Heart left ventricle (tissue), 16 donors: ENCODE data around the gene JUN. TPM values are rescaled to one million over a fixed set of nuclear protein-coding genes. Genes with fewer than 3 reads are reported as not detected.

Source experiments
- ATAC-seq, 4 donors: fragments of 200-7000 bp; cut with Tn5 transposase; one replicate each; pipeline ENCODE4 v1.9.1; 2020 to 2022; ENCODE audit warnings: moderate library complexity in 4 of 4, mild to moderate bottlenecking in 3 of 4, moderate number of reproducible peaks in 1 of 4
- DNase-seq, 5 donors: peaks; one replicate each; pipeline ENCODE4 v3.0.0-alpha.2; 2020
- H3K27ac ChIP-seq, 12 donors: fragments of 200-600 bp; sonication (generic) in 4 of 12; one replicate each; pipeline versions ENCODE4 v1.5.0 to v1.8.0; 2016 to 2022; ENCODE audit warnings: mild to moderate bottlenecking in 2 of 12
- H3K27me3 ChIP-seq, 9 donors: fragments of 200-600 bp; sonication (generic) in 2 of 9; one replicate each; pipeline versions ENCODE4 v1.5.1 to v1.8.0; 2016 to 2022; ENCODE audit warnings: mild to moderate bottlenecking in 3 of 9
- H3K36me3 ChIP-seq, 9 donors: fragments of 200-600 bp; sonication (generic) in 2 of 9; one replicate each; pipeline versions ENCODE4 v1.5.0 to v1.8.0; 2018 to 2022; ENCODE audit warnings: mild to moderate bottlenecking in 2 of 9
- H3K4me1 ChIP-seq, 12 donors: fragments of 200-600 bp; sonication (generic) in 4 of 12; one replicate each; pipeline versions ENCODE4 v1.5.0 to v1.8.0; 2016 to 2022; ENCODE audit warnings: mild to moderate bottlenecking in 3 of 12
- H3K4me3 ChIP-seq, 12 donors: fragments of 200-600 bp; sonication (generic) in 4 of 12; one replicate each; pipeline versions ENCODE4 v1.5.0 to v1.8.0; 2017 to 2022; ENCODE audit warnings: mild to moderate bottlenecking in 9 of 12, moderate library complexity in 4 of 12
- H3K9me3 ChIP-seq, 12 donors: fragments of 200-600 bp; sonication (generic) in 4 of 12; one replicate each; pipeline versions ENCODE4 v1.5.0 to v1.8.0; 2016 to 2022; ENCODE audit warnings: mild to moderate bottlenecking in 1 of 12
- POLR2A ChIP-seq, 2 donors: fragments of 450-650 bp; IDR thresholded peaks; one replicate each; pipeline ENCODE4 v1.6.1; 2017; ENCODE audit warnings: antibody characterized with exemption in 2 of 2, mild to moderate bottlenecking in 2 of 2, moderate library complexity in 2 of 2
- WGBS, 4 donors: extraction: QIAGEN DNeasy Blood & Tissue Kit in 2 of 4; methylation state at CpG; one replicate each; pipeline versions ENCODE4 v1.1.5 to v1.1.7; 2013 to 2018; 5-methylcytosine and 5-hydroxymethylcytosine counted together
- intact Hi-C, 10 donors: fragments of 100-400 bp; cut with DNase I; formaldehyde crosslinking; loops; one replicate each; pipeline versions ENCODE4 v1.11.1 to v1.14.2; 2022
- long read RNA-seq, 3 donors: library from polyadenylated mRNA; unstranded; transcript quantifications; one replicate each; pipeline ENCODE4 v2.0.0, GENCODE V29; 2020 to 2021
- polyA plus RNA-seq, 2 donors: library from polyadenylated mRNA; stranded (reverse); fragments of 200-250 nt; gene quantifications; one replicate each; pipeline ENCODE4 v1.2.3, GENCODE V29; 2013
- total RNA-seq, 9 donors: library from RNA; depleted of rRNA in 2 of 9; stranded (reverse); fragments of >200 nt in 2 of 9; fragmentation: NEBNext Ultra II Directional in 3 of 9; extraction: Animal tissue kit (Norgen Biotek cat#: 25700) in 3 of 9; gene quantifications; one replicate each; pipeline versions ENCODE4 v1.1.0 to v1.2.4, GENCODE V29; 2016 to 2023
- TF ChIP-seq, protein P1 (sequence below), 12 donors: fragments of 200-600 bp; sonication (generic) in 4 of 12; IDR thresholded peaks; one replicate each; pipeline versions ENCODE4 v1.5.0 to v1.8.0; 2018 to 2022; ENCODE audit warnings: antibody characterized with exemption in 12 of 12, mild to moderate bottlenecking in 5 of 12
- donor health status: ischemic (EF 13 %, LVEDD 7.1; RV severe dilation, severe dysfunction).
- donor health status: healthy with polysubstance abuse.
- donor health status: DM: no; HTN: yes; CAD: no.
- donor health status: DM: no; HTN: no; CAD: no.
- donor health status: ischemic (EF 25% LVEDD 6.9; RV normal size, moderate dysfunction).
- donor health status: ischemic (EF 25% LVEDD 5.7; RV mildly dilated, moderate dysfunction).
- donor health status: healthy.
- donor health status: DM: yes; HTN: yes; CAD: no.
- donor health status: ischemic (EF 35%, LVEDD 5.7; RV mildly dilated, moderate dysfunction).
- donor health status: nonischemic (EF 11% LVEDD 7.7; RV severe dilation, severe dysfunction).
- donor health status: DM: yes; HTN: yes; CAD: no.
- donor health status: PGD.
- donor health status: ischemic (EF 29% LVEDD 5.4; RV normal size, mild dysfunction).
- donor health status: nonischemic (EF 23%, LVEDD 6.1; RV moderate dilation, normal function).

JUN gene
- total RNA-seq (100 to 1,000 TPM in 1 of 9 donors, 10 to 100 TPM in 8; 57.1 to 128 (median 82.8) TPM), polyA plus RNA-seq (100 to 1,000 TPM in 1 of 2 donors, 10 to 100 TPM in 1; 71.6 to 133 TPM)
- long read RNA-seq, donor 1, transcript JUN-201 (1 exons, 3,540 nt): major isoform, 70 of 70 reads
- long read RNA-seq, donor 1, partial matches to known transcripts: 0 of 70 reads
- long read RNA-seq, donor 1, other reads (novel, unspliced or antisense): 0 of 70 reads
- long read RNA-seq, donor 2, transcript JUN-201 (1 exons, 3,540 nt): major isoform, 646 of 647 reads
- long read RNA-seq, donor 2, partial matches to known transcripts: 0 of 647 reads
- long read RNA-seq, donor 2, other reads (novel, unspliced or antisense): 1 of 647 reads
- long read RNA-seq, donor 3, transcript JUN-201 (1 exons, 3,540 nt): major isoform, 111 of 111 reads
- long read RNA-seq, donor 3, partial matches to known transcripts: 0 of 111 reads
- long read RNA-seq, donor 3, other reads (novel, unspliced or antisense): 0 of 111 reads

DNA sequence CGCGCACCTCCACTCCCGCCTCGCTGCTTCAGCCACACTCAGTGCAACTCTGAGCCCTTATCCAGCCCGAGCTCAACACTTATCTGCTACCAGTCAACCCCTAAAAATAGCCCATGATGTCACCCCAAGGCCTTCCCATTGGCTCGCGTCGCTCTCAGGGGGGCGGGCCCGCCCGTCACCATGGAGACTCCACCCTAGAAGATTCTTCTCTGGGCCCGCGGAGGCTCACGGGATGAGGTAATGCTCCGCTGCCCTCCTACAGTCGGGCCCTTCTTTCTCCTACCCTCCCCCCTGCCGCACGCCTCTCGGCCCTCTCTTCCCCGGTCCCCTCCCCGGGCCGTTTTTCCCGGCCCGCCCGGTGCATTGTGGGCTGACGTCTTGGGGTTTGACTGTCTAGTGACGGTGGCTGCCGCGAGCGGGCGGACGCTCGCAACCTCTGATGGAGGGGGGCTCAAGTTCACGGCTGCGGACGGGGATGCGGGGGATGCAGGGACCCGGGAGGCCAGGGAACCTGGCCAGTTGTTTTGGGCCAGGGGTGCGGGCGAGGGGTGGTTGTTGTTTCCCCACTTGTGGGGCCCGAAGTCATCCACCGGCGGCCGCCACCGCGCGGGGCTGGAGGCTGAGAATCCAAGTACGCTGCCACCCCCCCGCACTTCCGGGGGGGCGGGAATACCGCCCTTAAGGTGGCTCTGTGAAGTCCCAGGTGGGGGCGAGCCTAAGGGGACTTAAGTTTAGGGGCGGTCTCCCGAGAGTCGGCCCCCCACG, at the start of gene JUN:
Gene JUN, minus strand, starts transcription at position 55 of the 765 bp plus-strand sequence. CDS start 977 bp downstream, outside the sequence.
- peak within 1 kb of the TSS; percentile 95 to 100 (median 99) for H3K27ac ChIP-seq
- peaks cover 0 to 12% (median 0%) of the 10 kb centered on the region in 12 donors for H3K9me3 ChIP-seq
- peaks cover 0 to 34% (median 19%) of the 10 kb centered on the region in 12 donors for H3K4me1 ChIP-seq
- intact Hi-C loops: loop anchor here (1.0 to 10.0 kb wide), 34 partner anchors 31 to 971 kb away; partner anchors contain the start of gene FGGY (in 5 of the 10)
- peak; percentile 99 to 100 (median 100) for DNase-seq
- 0 to 1% (median 1%) methylated on average over 33 to 57 of the region's 57 CpGs for WGBS, 4 donors
- no peaks in the 10 kb centered on the region for H3K27me3 ChIP-seq
- H3K36me3 ChIP-seq: peaks cover 0 to 15% (median 7%) of the 10 kb centered on the region in 9 donors
- TF ChIP-seq, protein P1, sequence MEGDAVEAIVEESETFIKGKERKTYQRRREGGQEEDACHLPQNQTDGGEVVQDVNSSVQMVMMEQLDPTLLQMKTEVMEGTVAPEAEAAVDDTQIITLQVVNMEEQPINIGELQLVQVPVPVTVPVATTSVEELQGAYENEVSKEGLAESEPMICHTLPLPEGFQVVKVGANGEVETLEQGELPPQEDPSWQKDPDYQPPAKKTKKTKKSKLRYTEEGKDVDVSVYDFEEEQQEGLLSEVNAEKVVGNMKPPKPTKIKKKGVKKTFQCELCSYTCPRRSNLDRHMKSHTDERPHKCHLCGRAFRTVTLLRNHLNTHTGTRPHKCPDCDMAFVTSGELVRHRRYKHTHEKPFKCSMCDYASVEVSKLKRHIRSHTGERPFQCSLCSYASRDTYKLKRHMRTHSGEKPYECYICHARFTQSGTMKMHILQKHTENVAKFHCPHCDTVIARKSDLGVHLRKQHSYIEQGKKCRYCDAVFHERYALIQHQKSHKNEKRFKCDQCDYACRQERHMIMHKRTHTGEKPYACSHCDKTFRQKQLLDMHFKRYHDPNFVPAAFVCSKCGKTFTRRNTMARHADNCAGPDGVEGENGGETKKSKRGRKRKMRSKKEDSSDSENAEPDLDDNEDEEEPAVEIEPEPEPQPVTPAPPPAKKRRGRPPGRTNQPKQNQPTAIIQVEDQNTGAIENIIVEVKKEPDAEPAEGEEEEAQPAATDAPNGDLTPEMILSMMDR (IDR thresholded peaks at IDR 0.05): peak in 5 of 12 donors; percentile 8 to 45 (median 31)
- peak; percentile 37 to 100 for TF ChIP-seq POLR2A (IDR thresholded peaks at IDR 0.05)
- H3K4me3 ChIP-seq: peak within 1 kb of the TSS; percentile 59 to 99 (median 92)
- ATAC-seq: peak; percentile 87 to 95 (median 92)

DNA sequence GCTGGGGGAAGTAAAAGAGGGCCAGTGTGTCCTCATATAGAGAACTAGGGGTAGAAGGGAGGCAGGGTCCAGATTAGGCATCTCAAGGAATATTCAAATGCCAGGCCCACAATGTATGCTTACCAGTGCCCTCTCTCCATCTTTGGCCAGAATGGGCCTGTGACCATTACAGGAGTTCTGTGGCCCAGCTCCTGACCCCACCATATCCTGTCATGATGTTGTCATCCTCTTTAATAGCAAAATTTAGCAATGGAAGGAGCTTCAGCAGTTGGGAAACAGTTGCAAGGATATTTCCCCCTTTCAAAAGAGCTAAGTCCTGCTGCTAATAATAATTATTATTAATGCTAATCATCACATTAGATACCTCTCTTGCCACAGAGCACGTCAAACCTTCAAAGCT, 49.3 kb upstream of the JUN start:
- Histone ChIP-seq H3K36me3 (no peaks in the 10 kb centered on the region), H3K4me1 (peaks cover 0 to 8% (median 4%) of the 10 kb centered on the region in 12 donors), H3K27ac (no peak overlapping the region), H3K4me3 (no peak overlapping the region), H3K9me3 (no peaks in the 10 kb centered on the region), H3K27me3 (no peaks in the 10 kb centered on the region)
- no peak for ATAC-seq
- intact Hi-C loops: no loop called here
- no peak for DNase-seq
- 98 to 100% (median 99%) methylated on average over 1 of the region's 1 CpG for WGBS, 4 donors
- TF ChIP-seq POLR2A (IDR thresholded peaks at IDR 0.05): no peak
- TF ChIP-seq, protein P1 (IDR thresholded peaks at IDR 0.05): no peak

DNA sequence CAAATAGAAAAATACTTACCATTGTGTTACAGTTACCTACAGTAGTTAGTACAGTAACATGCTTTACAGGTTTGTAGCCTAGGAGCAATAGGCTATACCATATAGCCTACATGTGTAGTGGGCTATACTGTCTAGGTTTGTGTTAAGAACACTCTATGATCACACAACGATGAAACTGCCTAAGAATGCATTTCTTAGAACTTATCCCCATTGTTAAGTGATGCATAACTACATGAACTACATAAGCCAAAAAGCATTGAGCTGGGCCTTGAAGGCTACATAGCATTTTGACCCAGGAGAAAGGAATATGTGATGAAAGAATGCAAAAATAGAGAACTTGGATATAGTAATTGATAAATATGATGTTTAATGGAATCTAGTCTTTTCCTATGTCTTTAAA, 46.4 kb upstream of the JUN start:
- Histone ChIP-seq H3K27me3 (no peaks in the 10 kb centered on the region), H3K9me3 (peaks cover 0 to 18% (median 13%) of the 10 kb centered on the region in 12 donors), H3K36me3 (no peaks in the 10 kb centered on the region), H3K4me1 (peaks cover 0 to 8% (median 0%) of the 10 kb centered on the region in 12 donors), H3K4me3 (no peak overlapping the region), H3K27ac (no peak overlapping the region)
- intact Hi-C loops: no loop called here
- ATAC-seq (no peak), DNase-seq (no peak)
- 71 to 88% (median 88%) methylated on average over 1 of the region's 1 CpG for WGBS, 4 donors
- TF ChIP-seq POLR2A (IDR thresholded peaks at IDR 0.05): no peak
- TF ChIP-seq, protein P1 (IDR thresholded peaks at IDR 0.05): no peak
